IMR-90 (cell line): ENCODE data around the gene SNRK.

Experiments used
- MAFK ChIP-seq: IDR thresholded peaks from 2 replicates; pipeline ENCODE4 v1.6.1; 2012; ENCODE audit warnings: low read depth, low read length, improper control_type of control experiment
- MXI1 ChIP-seq: IDR thresholded peaks from 2 replicates; pipeline ENCODE4 v1.6.1; 2012; ENCODE audit warnings: low read depth, mild to moderate bottlenecking, low read length, moderate library complexity, borderline replicate concordance
- TF ChIP-seq, protein P1 (sequence below): fragments of 150-350 bp; IDR thresholded peaks from 2 replicates; pipeline ENCODE4 v1.6.1; 2017; ENCODE audit warnings: mild to moderate bottlenecking, antibody characterized with exemption, low read length, low read depth
- TF ChIP-seq, protein P2 (sequence below): conservative IDR thresholded peaks from 2 replicates; pipeline ENCODE4 v1.5.1; 2012; ENCODE audit warnings: mild to moderate bottlenecking, low read depth, low read length, improper control_type of control experiment

DNA sequence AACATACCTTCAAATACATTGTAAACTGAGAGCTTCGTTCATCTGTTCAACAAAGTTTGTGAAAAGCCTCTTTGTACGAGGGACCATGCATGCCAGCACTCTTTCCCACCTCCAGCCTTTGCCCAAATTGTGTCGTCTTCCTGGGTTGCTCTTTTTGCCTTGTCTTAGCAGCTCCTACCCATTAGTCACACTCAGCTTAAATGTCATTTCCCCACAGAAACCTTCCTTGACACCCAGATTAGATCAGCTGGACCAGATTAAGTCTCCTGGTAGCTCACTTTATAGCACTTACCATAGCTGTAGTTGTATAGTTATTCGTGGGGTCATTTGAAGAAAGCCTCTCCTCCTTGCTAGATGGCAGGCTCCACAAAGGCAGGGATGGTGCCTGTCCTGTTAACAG lies 24.1 kb upstream of the SNRK start:
- TF ChIP-seq, protein P1, sequence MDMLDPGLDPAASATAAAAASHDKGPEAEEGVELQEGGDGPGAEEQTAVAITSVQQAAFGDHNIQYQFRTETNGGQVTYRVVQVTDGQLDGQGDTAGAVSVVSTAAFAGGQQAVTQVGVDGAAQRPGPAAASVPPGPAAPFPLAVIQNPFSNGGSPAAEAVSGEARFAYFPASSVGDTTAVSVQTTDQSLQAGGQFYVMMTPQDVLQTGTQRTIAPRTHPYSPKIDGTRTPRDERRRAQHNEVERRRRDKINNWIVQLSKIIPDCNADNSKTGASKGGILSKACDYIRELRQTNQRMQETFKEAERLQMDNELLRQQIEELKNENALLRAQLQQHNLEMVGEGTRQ: no peak
- TF ChIP-seq, protein P2, sequence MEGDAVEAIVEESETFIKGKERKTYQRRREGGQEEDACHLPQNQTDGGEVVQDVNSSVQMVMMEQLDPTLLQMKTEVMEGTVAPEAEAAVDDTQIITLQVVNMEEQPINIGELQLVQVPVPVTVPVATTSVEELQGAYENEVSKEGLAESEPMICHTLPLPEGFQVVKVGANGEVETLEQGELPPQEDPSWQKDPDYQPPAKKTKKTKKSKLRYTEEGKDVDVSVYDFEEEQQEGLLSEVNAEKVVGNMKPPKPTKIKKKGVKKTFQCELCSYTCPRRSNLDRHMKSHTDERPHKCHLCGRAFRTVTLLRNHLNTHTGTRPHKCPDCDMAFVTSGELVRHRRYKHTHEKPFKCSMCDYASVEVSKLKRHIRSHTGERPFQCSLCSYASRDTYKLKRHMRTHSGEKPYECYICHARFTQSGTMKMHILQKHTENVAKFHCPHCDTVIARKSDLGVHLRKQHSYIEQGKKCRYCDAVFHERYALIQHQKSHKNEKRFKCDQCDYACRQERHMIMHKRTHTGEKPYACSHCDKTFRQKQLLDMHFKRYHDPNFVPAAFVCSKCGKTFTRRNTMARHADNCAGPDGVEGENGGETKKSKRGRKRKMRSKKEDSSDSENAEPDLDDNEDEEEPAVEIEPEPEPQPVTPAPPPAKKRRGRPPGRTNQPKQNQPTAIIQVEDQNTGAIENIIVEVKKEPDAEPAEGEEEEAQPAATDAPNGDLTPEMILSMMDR: no peak
- TF ChIP-seq MAFK: no peak
- TF ChIP-seq MXI1: no peak
